K562 (cell line): Measurements from ENCODE around the gene HYOU1. TPM values are rescaled to one million over a fixed set of nuclear protein-coding genes. Genes with fewer than 3 reads are reported as not detected.

Experiments
- ARID2 ChIP-seq: fragments of 450-650 bp; IDR thresholded peaks from 2 replicates; pipeline ENCODE4 v1.6.1; 2017; ENCODE audit warnings: antibody characterized with exemption, mild to moderate bottlenecking
- ATF7 ChIP-seq: fragments of 450-650 bp; IDR thresholded peaks from 2 replicates; pipeline ENCODE4 v1.7.1; 2014; ENCODE audit warnings: mild to moderate bottlenecking, moderate library complexity
- BCOR ChIP-seq: fragments of 450-650 bp; IDR thresholded peaks from 2 replicates; pipeline ENCODE4 v1.6.1; 2016
- BHLHE40 ChIP-seq: IDR thresholded peaks from 2 replicates; pipeline ENCODE4 v1.6.1; 2011; ENCODE audit warnings: low read length, improper control_type of control experiment
- BRF1 ChIP-seq: IDR thresholded peaks from 3 replicates; pipeline ENCODE4 v1.6.1; 2011; ENCODE audit warnings: borderline replicate concordance, mild to moderate bottlenecking; ENCODE audit not compliant: insufficient read length; ENCODE audit errors: extremely low read depth
- ELF1 ChIP-seq: fragments of 200-800 bp; sonication (Bioruptor generic); IDR thresholded peaks from 2 replicates; pipeline ENCODE4 v1.6.1; 2016; ENCODE audit warnings: missing genetic modification characterization, missing compliant biosample characterization
- HMG20A ChIP-seq: fragments of 450-650 bp; formaldehyde crosslinking; conservative IDR thresholded peaks from 2 replicates; pipeline ENCODE4 v1.4.0; 2020; ENCODE audit warnings: mild to moderate bottlenecking, mixed read lengths
- MAFK ChIP-seq: IDR thresholded peaks from 2 replicates; pipeline ENCODE4 v1.6.1; 2011; ENCODE audit warnings: low read length, improper control_type of control experiment
- RFX5 ChIP-seq: IDR thresholded peaks from 2 replicates; pipeline ENCODE4 v1.6.1; 2011; ENCODE audit warnings: low read depth, mild to moderate bottlenecking, improper control_type of control experiment, low read length
- SNIP1 ChIP-seq: fragments of 450-650 bp; IDR thresholded peaks from 2 replicates; pipeline ENCODE4 v1.7.1; 2017; ENCODE audit warnings: low read depth, mild to moderate bottlenecking
- TGIF2 ChIP-seq: sonication (generic); formaldehyde crosslinking; IDR thresholded peaks from 2 replicates; pipeline ENCODE4 v1.8.1; 2022; ENCODE audit warnings: mild to moderate bottlenecking, missing genetic modification reagents, moderate library complexity
- U2AF1 ChIP-seq: fragments of 200-400 bp; formaldehyde crosslinking; optimal IDR thresholded peaks from 2 replicates; pipeline ENCODE3; 2017; ENCODE audit warnings: mild to moderate bottlenecking, low read depth, low read length, moderate library complexity
- ZBTB7A ChIP-seq: IDR thresholded peaks from 2 replicates; pipeline ENCODE4 v1.6.1; 2011; ENCODE audit warnings: low read depth, mild to moderate bottlenecking, low read length, moderate library complexity, borderline replicate concordance; ENCODE audit not compliant: control insufficient read depth
- ZNF212 ChIP-seq: fragments of 450-650 bp; formaldehyde crosslinking; IDR thresholded peaks from 2 replicates; pipeline ENCODE4 v1.4.0; 2020; ENCODE audit warnings: mild to moderate bottlenecking
- ZNF445 ChIP-seq: fragments of 250-450 bp; sonication (Bioruptor Pico); IDR thresholded peaks from 2 replicates; pipeline ENCODE4 v1.4.0; 2020; ENCODE audit warnings: low read depth, mild to moderate bottlenecking, moderate library complexity
- polyA plus RNA-seq, 8 experiments: library from polyadenylated mRNA; depleted of rRNA in 4 of 8; stranded (reverse) in 5 of 8; unstranded in 3 of 8; fragments of >200 nt; fragmentation: Nextera tagmentation in 2 of 8; fragmentation: Illumina TruSeq in 1 of 8; extraction: Ambion mirVana in 2 of 8; extraction: Trizol in 1 of 8; gene quantifications; 2 replicates each; pipeline versions ENCODE4 v1.2.1 to v1.2.3, GENCODE V29; 2011 to 2014; ENCODE audit warnings: inconsistent platforms in 1 of 8, missing spikeins in 1 of 8
- total RNA-seq, 7 experiments: library from RNA; depleted of rRNA in 6 of 7; stranded (reverse); fragments of >200 nt in 6 of 7; fragmentation: Illumina TruSeq in 2 of 7; extraction: Trizol in 2 of 7; gene quantifications; 2 replicates each; pipeline versions ENCODE4 v1.2.1 to v1.2.3, GENCODE V29; 2011 to 2021; ENCODE audit warnings: low replicate concordance in 1 of 7
- TF ChIP-seq, protein P1 (sequence below), 3 experiments: fragments of 200-800 bp in 1 of 3; sonication (Bioruptor generic) in 1 of 3; sonication (generic) in 1 of 3; formaldehyde crosslinking in 1 of 3; IDR thresholded peaks; 2 replicates each; pipeline versions ENCODE4 v1.6.1 to v1.8.0; 2016 to 2022; ENCODE audit warnings: mild to moderate bottlenecking in 2 of 3, missing compliant biosample characterization in 2 of 3, missing genetic modification characterization in 2 of 3, missing genetic modification reagents in 1 of 3
- TF ChIP-seq, protein P2 (sequence below): fragments of 450-650 bp; conservative IDR thresholded peaks from 2 replicates; pipeline ENCODE4 v1.6.1; 2016; ENCODE audit warnings: missing genetic modification characterization, low read depth, mild to moderate bottlenecking, control low read depth, missing compliant biosample characterization
- TF ChIP-seq, protein P3 (sequence below), 2 experiments: IDR thresholded peaks; 2 replicates each; pipeline ENCODE4 v1.6.1; 2011; ENCODE audit warnings: borderline replicate concordance in 1 of 2, control low read depth in 1 of 2, low read depth in 1 of 2, low read length in 1 of 2, mild to moderate bottlenecking in 1 of 2, mixed read lengths in 1 of 2, moderate library complexity in 1 of 2; ENCODE audit not compliant: insufficient read depth in 1 of 2, insufficient read length in 1 of 2, poor library complexity in 1 of 2, severe bottlenecking in 1 of 2; ENCODE audit errors: extremely low read depth in 1 of 2
- TF ChIP-seq, protein P4 (sequence below), 2 experiments: fragments of 450-650 bp; IDR thresholded peaks; 2 replicates each; pipeline ENCODE4 v1.6.1; 2018; ENCODE audit warnings: mild to moderate bottlenecking in 2 of 2, low read depth in 1 of 2; ENCODE audit not compliant: partially characterized antibody in 2 of 2

HYOU1 gene
- total and polyA plus RNA-seq, 9 of the 15 experiments (the other 6 are each of a cell fraction or from before 2014, with no cell fraction given), result 19.5 to 197 (median 128) TPM

DNA sequence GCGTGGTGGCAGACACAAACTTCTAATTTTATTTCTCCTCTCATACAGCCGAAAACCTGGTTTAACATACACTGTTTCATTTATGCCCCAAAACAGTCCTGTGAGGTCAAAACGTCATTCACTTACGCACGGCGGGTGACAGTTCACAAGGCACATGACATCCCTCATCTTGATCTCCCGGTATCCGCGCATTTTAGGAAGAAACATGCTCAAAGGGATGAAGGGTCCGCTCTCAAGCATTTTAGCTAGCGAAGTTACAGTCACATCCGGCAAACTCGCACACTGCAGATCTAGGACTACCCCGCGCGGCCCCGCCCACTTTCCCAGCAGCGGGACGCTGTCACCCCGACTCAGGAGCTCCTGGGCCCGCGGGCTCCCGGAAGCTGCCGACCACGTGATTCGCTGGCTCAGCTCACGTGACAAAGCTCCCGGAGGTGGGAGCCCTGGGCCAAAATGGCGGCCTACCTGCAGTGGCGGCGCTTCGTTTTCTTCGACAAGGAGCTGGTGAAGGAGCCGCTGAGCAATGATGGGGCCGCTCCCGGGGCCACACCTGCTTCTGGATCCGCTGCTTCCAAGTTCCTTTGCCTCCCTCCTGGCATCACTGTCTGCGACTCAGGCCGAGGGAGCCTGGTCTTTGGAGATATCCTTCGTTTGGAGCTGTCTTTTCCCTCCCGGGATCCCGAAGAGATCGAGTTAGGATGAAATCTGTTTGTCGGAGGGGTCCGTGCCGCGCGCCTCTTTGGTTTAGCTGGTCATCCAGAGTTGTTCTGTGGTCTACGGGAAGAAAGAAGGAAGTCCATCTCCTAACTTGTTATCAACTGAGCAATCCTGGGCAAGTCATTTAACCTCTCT, 10.6 kb upstream of the HYOU1 start, which contains the start of gene VPS11 (continued):
- TF ChIP-seq BCOR (no peak), U2AF1 (no peak), RFX5 (no peak), BHLHE40 (peak; percentile 92), BRF1 (no peak), ZNF212 (no peak), ZNF445 (CRISPR knock-in tag) (no peak), HMG20A (CRISPR knock-in tag) (no peak), TGIF2 (no peak), ELF1 (tag) (peak; percentile 91), MAFK (0 out of 2 replicates have a peak, but pooled peaks have one; percentile 16), ZBTB7A (no peak), ARID2 (no peak), ATF7 (peak; percentile 73), SNIP1 (no peak)
- TF ChIP-seq, protein P1, sequence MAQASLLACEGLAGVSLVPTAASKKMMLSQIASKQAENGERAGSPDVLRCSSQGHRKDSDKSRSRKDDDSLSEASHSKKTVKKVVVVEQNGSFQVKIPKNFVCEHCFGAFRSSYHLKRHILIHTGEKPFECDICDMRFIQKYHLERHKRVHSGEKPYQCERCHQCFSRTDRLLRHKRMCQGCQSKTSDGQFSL (CRISPR knock-in tag; IDR thresholded peaks at IDR 0.05), result no peak
- TF ChIP-seq, protein P1 (tag; IDR thresholded peaks at IDR 0.05), result no peak
- TF ChIP-seq, protein P2, sequence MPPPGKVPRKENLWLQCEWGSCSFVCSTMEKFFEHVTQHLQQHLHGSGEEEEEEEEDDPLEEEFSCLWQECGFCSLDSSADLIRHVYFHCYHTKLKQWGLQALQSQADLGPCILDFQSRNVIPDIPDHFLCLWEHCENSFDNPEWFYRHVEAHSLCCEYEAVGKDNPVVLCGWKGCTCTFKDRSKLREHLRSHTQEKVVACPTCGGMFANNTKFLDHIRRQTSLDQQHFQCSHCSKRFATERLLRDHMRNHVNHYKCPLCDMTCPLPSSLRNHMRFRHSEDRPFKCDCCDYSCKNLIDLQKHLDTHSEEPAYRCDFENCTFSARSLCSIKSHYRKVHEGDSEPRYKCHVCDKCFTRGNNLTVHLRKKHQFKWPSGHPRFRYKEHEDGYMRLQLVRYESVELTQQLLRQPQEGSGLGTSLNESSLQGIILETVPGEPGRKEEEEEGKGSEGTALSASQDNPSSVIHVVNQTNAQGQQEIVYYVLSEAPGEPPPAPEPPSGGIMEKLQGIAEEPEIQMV (tag), result no peak
- TF ChIP-seq, protein P3, sequence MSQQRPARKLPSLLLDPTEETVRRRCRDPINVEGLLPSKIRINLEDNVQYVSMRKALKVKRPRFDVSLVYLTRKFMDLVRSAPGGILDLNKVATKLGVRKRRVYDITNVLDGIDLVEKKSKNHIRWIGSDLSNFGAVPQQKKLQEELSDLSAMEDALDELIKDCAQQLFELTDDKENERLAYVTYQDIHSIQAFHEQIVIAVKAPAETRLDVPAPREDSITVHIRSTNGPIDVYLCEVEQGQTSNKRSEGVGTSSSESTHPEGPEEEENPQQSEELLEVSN (IDR thresholded peaks at IDR 0.05; ENCODE audit: borderline replicate concordance in 1 of 2, extremely low read depth in 1 of 2, insufficient read depth in 1 of 2, insufficient read length in 1 of 2, low read depth in 1 of 2, low read length in 1 of 2, poor library complexity in 1 of 2, severe bottlenecking in 1 of 2), result peak; percentile 47 to 88
- TF ChIP-seq, protein P4, sequence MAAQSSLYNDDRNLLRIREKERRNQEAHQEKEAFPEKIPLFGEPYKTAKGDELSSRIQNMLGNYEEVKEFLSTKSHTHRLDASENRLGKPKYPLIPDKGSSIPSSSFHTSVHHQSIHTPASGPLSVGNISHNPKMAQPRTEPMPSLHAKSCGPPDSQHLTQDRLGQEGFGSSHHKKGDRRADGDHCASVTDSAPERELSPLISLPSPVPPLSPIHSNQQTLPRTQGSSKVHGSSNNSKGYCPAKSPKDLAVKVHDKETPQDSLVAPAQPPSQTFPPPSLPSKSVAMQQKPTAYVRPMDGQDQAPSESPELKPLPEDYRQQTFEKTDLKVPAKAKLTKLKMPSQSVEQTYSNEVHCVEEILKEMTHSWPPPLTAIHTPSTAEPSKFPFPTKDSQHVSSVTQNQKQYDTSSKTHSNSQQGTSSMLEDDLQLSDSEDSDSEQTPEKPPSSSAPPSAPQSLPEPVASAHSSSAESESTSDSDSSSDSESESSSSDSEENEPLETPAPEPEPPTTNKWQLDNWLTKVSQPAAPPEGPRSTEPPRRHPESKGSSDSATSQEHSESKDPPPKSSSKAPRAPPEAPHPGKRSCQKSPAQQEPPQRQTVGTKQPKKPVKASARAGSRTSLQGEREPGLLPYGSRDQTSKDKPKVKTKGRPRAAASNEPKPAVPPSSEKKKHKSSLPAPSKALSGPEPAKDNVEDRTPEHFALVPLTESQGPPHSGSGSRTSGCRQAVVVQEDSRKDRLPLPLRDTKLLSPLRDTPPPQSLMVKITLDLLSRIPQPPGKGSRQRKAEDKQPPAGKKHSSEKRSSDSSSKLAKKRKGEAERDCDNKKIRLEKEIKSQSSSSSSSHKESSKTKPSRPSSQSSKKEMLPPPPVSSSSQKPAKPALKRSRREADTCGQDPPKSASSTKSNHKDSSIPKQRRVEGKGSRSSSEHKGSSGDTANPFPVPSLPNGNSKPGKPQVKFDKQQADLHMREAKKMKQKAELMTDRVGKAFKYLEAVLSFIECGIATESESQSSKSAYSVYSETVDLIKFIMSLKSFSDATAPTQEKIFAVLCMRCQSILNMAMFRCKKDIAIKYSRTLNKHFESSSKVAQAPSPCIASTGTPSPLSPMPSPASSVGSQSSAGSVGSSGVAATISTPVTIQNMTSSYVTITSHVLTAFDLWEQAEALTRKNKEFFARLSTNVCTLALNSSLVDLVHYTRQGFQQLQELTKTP (IDR thresholded peaks at IDR 0.05; ENCODE audit: low read depth in 1 of 2, partially characterized antibody in 2 of 2), result peak; percentile 12 to 75
